OCI-LY1 (cell line): ENCODE measurements around the gene HERC6.

Experiments
- H2AFZ ChIP-seq: fragments of 200-600 bp; sonication (generic), shearing (Covaris generic); 2 replicates; pipeline ENCODE4 v1.6.0; 2014; ENCODE audit warnings: antibody characterized with exemption, mild to moderate bottlenecking, low read length
- H3F3A ChIP-seq: fragments of 200-600 bp; sonication (generic), shearing (Covaris generic); 2 replicates; pipeline ENCODE4 v1.6.0; 2014; ENCODE audit warnings: mild to moderate bottlenecking, antibody characterized with exemption, low read length, moderate library complexity; ENCODE audit not compliant: insufficient read depth
- H3K27ac ChIP-seq: fragments of 200-600 bp; sonication (generic); 2 replicates; pipeline ENCODE4 v1.5.1; 2014; ENCODE audit warnings: low read length, mixed run types, mild to moderate bottlenecking, low read depth; ENCODE audit not compliant: poor library complexity, severe bottlenecking
- H3K27me3 ChIP-seq: fragments of 200-600 bp; sonication (generic); 2 replicates; pipeline ENCODE4 v1.6.0; 2014; ENCODE audit warnings: antibody characterized with exemption, mild to moderate bottlenecking, low read length, moderate library complexity; ENCODE audit not compliant: insufficient read depth
- H3K36me3 ChIP-seq: fragments of 200-600 bp; sonication (generic); 2 replicates; pipeline ENCODE4 v1.6.1; 2014; ENCODE audit warnings: mild to moderate bottlenecking, antibody characterized with exemption, low read length, moderate library complexity, mixed read lengths; ENCODE audit not compliant: insufficient read depth
- H3K4me1 ChIP-seq: fragments of 200-600 bp; sonication (generic); 2 replicates; pipeline ENCODE4 v1.5.1; 2014; ENCODE audit warnings: mild to moderate bottlenecking, low read length, moderate library complexity; ENCODE audit not compliant: insufficient read depth, severe bottlenecking
- H3K4me2 ChIP-seq: fragments of 200-600 bp; sonication (generic), shearing (Covaris generic); 2 replicates; pipeline ENCODE4 v1.6.1; 2014; ENCODE audit warnings: low read length
- H3K4me3 ChIP-seq: fragments of 200-600 bp; sonication (generic); 2 replicates; pipeline ENCODE4 v1.5.1; 2014; ENCODE audit warnings: low read length, low read depth, mild to moderate bottlenecking, mixed read lengths; ENCODE audit not compliant: poor library complexity, severe bottlenecking
- H3K79me2 ChIP-seq: fragments of 200-600 bp; shearing (Covaris generic); 2 replicates; pipeline ENCODE4 v1.6.1; 2016; ENCODE audit warnings: mixed run types, low read length, mixed read lengths; ENCODE audit not compliant: insufficient read depth
- H3K9ac ChIP-seq: fragments of 200-600 bp; sonication (generic), shearing (Covaris generic); 2 replicates; pipeline ENCODE4 v1.6.1; 2014; ENCODE audit warnings: mild to moderate bottlenecking, low read length, mixed read lengths
- H3K9me2 ChIP-seq: fragments of 200-600 bp; sonication (generic), shearing (Covaris generic); 2 replicates; pipeline ENCODE4 v1.6.1; 2014; ENCODE audit warnings: low read depth, mild to moderate bottlenecking, low read length, mixed read lengths
- H3K9me3 ChIP-seq: fragments of 200-600 bp; shearing (Covaris generic); 2 replicates; pipeline ENCODE4 v1.6.1; 2014; ENCODE audit warnings: low read length, mixed read lengths
- H4K20me1 ChIP-seq: fragments of 200-600 bp; sonication (generic), shearing (Covaris generic); 2 replicates; pipeline ENCODE4 v1.6.0; 2016; ENCODE audit warnings: mild to moderate bottlenecking, low read length; ENCODE audit not compliant: insufficient read depth
- CTCF ChIP-seq: fragments of 200-600 bp; sonication (generic), shearing (Covaris generic); IDR thresholded peaks from 2 replicates; pipeline ENCODE4 v1.5.1; 2017; ENCODE audit warnings: mild to moderate bottlenecking, antibody characterized with exemption, low read length, moderate library complexity, mixed read lengths
- EZH2 ChIP-seq: fragments of 200-600 bp; sonication (generic), shearing (Covaris generic); IDR thresholded peaks from 2 replicates; pipeline ENCODE4 v1.8.0; 2017; ENCODE audit warnings: borderline replicate concordance, mixed run types, mild to moderate bottlenecking, antibody characterized with exemption, low read length, moderate library complexity, mixed read lengths

Gene HERC6

GRCh38 chr4:88398381-88398780, 19.7 kb downstream of the HERC6 start:
- no peak for TF ChIP-seq EZH2
- no peak for TF ChIP-seq CTCF
- H3K4me1 ChIP-seq, result no peaks in the 10 kb centered on the region
- no peaks in the 10 kb centered on the region for H3K27me3 ChIP-seq
- no peak overlapping the region for H3K27ac ChIP-seq
- H3K36me3 ChIP-seq, result no peaks in the 10 kb centered on the region
- H3K4me2 ChIP-seq, result no peak overlapping the region
- no peak overlapping the region for H3K4me3 ChIP-seq
- H2AFZ ChIP-seq, result no peak overlapping the region
- H3K9me3 ChIP-seq, result no peaks in the 10 kb centered on the region
- no peaks in the 10 kb centered on the region for H4K20me1 ChIP-seq
- no peak overlapping the region for H3K9ac ChIP-seq
- H3K79me2 ChIP-seq, result no peaks in the 10 kb centered on the region
- H3K9me2 ChIP-seq, result no peaks in the 10 kb centered on the region
- no peaks in the 10 kb centered on the region for H3F3A ChIP-seq

- H3K9me2 ChIP-seq, result no peaks in the 10 kb centered on the region
- H3K79me2 ChIP-seq, result no peaks in the 10 kb centered on the region
- H4K20me1 ChIP-seq, result no peaks in the 10 kb centered on the region
- no peaks in the 10 kb centered on the region for H3K36me3 ChIP-seq
- TF ChIP-seq EZH2, result no peak
- peak; percentile 33 for TF ChIP-seq CTCF
- no peak overlapping the region for H3K27ac ChIP-seq
- H3F3A ChIP-seq, result no peaks in the 10 kb centered on the region
- no peak overlapping the region for H3K9ac ChIP-seq
- H3K4me2 ChIP-seq, result no peak overlapping the region
- no peaks in the 10 kb centered on the region for H3K4me1 ChIP-seq
- no peak overlapping the region for H3K4me3 ChIP-seq
- no peaks in the 10 kb centered on the region for H3K9me3 ChIP-seq
- no peaks in the 10 kb centered on the region for H3K27me3 ChIP-seq
- H2AFZ ChIP-seq, result no peak overlapping the region
These were observed 30.6 kb downstream of the HERC6 start for GRCh38 chr4:88409206-88409605.

- Histone ChIP-seq H3K9me2 (no peaks in the 10 kb centered on the region), H2AFZ (no peak overlapping the region), H3K79me2 (no peaks in the 10 kb centered on the region), H3K4me3 (no peak overlapping the region), H3K9ac (no peak overlapping the region), H4K20me1 (no peaks in the 10 kb centered on the region), H3K4me1 (no peaks in the 10 kb centered on the region), H3K27ac (no peak overlapping the region), H3K36me3 (no peaks in the 10 kb centered on the region), H3K4me2 (no peak overlapping the region), H3K27me3 (no peaks in the 10 kb centered on the region), H3F3A (no peaks in the 10 kb centered on the region), H3K9me3 (no peaks in the 10 kb centered on the region)
- no peak for TF ChIP-seq CTCF
- TF ChIP-seq EZH2, result no peak
These were observed 31.1 kb downstream of the HERC6 start for GRCh38 chr4:88409789-88410188.
